Heart left ventricle (tissue), 16 donors: ENCODE data around the gene SKA1. TPM values are rescaled to one million over a fixed set of nuclear protein-coding genes. Genes with fewer than 3 reads are reported as not detected.

ENCODE experiments used
- ATAC-seq, 4 donors: fragments of 200-7000 bp; cut with Tn5 transposase; one replicate each; pipeline ENCODE4 v1.9.1; 2020 to 2022; ENCODE audit warnings: moderate library complexity in 4 of 4, mild to moderate bottlenecking in 3 of 4, moderate number of reproducible peaks in 1 of 4
- DNase-seq, 5 donors: peaks; one replicate each; pipeline ENCODE4 v3.0.0-alpha.2; 2020
- H3K27ac ChIP-seq, 12 donors: fragments of 200-600 bp; sonication (generic) in 4 of 12; one replicate each; pipeline versions ENCODE4 v1.5.0 to v1.8.0; 2016 to 2022; ENCODE audit warnings: mild to moderate bottlenecking in 2 of 12
- H3K27me3 ChIP-seq, 9 donors: fragments of 200-600 bp; sonication (generic) in 2 of 9; one replicate each; pipeline versions ENCODE4 v1.5.1 to v1.8.0; 2016 to 2022; ENCODE audit warnings: mild to moderate bottlenecking in 3 of 9
- H3K36me3 ChIP-seq, 9 donors: fragments of 200-600 bp; sonication (generic) in 2 of 9; one replicate each; pipeline versions ENCODE4 v1.5.0 to v1.8.0; 2018 to 2022; ENCODE audit warnings: mild to moderate bottlenecking in 2 of 9
- H3K4me1 ChIP-seq, 12 donors: fragments of 200-600 bp; sonication (generic) in 4 of 12; one replicate each; pipeline versions ENCODE4 v1.5.0 to v1.8.0; 2016 to 2022; ENCODE audit warnings: mild to moderate bottlenecking in 3 of 12
- H3K4me3 ChIP-seq, 12 donors: fragments of 200-600 bp; sonication (generic) in 4 of 12; one replicate each; pipeline versions ENCODE4 v1.5.0 to v1.8.0; 2017 to 2022; ENCODE audit warnings: mild to moderate bottlenecking in 9 of 12, moderate library complexity in 4 of 12
- H3K9me3 ChIP-seq, 12 donors: fragments of 200-600 bp; sonication (generic) in 4 of 12; one replicate each; pipeline versions ENCODE4 v1.5.0 to v1.8.0; 2016 to 2022; ENCODE audit warnings: mild to moderate bottlenecking in 1 of 12
- CTCF ChIP-seq, 12 donors: fragments of 200-600 bp; sonication (generic) in 4 of 12; IDR thresholded peaks; one replicate each; pipeline versions ENCODE4 v1.5.0 to v1.8.0; 2018 to 2022; ENCODE audit warnings: antibody characterized with exemption in 12 of 12, mild to moderate bottlenecking in 5 of 12
- POLR2A ChIP-seq, 2 donors: fragments of 450-650 bp; IDR thresholded peaks; one replicate each; pipeline ENCODE4 v1.6.1; 2017; ENCODE audit warnings: antibody characterized with exemption in 2 of 2, mild to moderate bottlenecking in 2 of 2, moderate library complexity in 2 of 2
- WGBS, 4 donors: extraction: QIAGEN DNeasy Blood & Tissue Kit in 2 of 4; methylation state at CpG; one replicate each; pipeline versions ENCODE4 v1.1.5 to v1.1.7; 2013 to 2018; 5-methylcytosine and 5-hydroxymethylcytosine counted together
- intact Hi-C, 10 donors: fragments of 100-400 bp; cut with DNase I; formaldehyde crosslinking; loops; one replicate each; pipeline versions ENCODE4 v1.11.1 to v1.14.2; 2022
- polyA plus RNA-seq, 2 donors: library from polyadenylated mRNA; stranded (reverse); fragments of 200-250 nt; gene quantifications; one replicate each; pipeline ENCODE4 v1.2.3, GENCODE V29; 2013
- total RNA-seq, 9 donors: library from RNA; depleted of rRNA in 2 of 9; stranded (reverse); fragments of >200 nt in 2 of 9; fragmentation: NEBNext Ultra II Directional in 3 of 9; extraction: Animal tissue kit (Norgen Biotek cat#: 25700) in 3 of 9; gene quantifications; one replicate each; pipeline versions ENCODE4 v1.1.0 to v1.2.4, GENCODE V29; 2016 to 2023
- donor health status: ischemic (EF 13 %, LVEDD 7.1; RV severe dilation, severe dysfunction).
- donor health status: healthy with polysubstance abuse.
- donor health status: DM: no; HTN: yes; CAD: no.
- donor health status: DM: no; HTN: no; CAD: no.
- donor health status: ischemic (EF 25% LVEDD 6.9; RV normal size, moderate dysfunction).
- donor health status: ischemic (EF 25% LVEDD 5.7; RV mildly dilated, moderate dysfunction).
- donor health status: healthy.
- donor health status: DM: yes; HTN: yes; CAD: no.
- donor health status: ischemic (EF 35%, LVEDD 5.7; RV mildly dilated, moderate dysfunction).
- donor health status: nonischemic (EF 11% LVEDD 7.7; RV severe dilation, severe dysfunction).
- donor health status: DM: yes; HTN: yes; CAD: no.
- donor health status: PGD.
- donor health status: ischemic (EF 29% LVEDD 5.4; RV normal size, mild dysfunction).
- donor health status: nonischemic (EF 23%, LVEDD 6.1; RV moderate dilation, normal function).

The SKA1 gene
- total and polyA plus RNA-seq, 11 donors = 0.11 to 4.4 (median 0.34) TPM; not detected in 3

DNA sequence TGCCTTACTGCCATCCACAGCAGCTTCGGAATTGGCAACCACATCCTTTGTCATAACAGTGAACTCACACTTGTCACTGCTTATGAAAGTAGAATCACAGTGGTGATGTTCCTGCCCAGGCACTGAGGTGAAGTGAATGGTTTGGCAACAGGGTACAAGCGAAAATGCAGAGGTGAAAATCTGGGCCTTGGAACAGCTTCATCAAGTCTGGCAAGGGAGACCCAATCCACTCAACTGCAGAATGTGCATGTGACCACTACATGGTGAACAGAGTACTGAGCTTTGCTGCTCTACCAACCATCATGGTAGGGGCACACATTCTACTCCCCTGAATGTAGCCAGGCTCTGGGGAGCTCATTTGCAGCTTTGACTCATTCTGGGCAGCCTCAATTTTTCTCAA, 15.0 kb upstream of the SKA1 start:
- ATAC-seq = peak in 1 of 4 donors; percentile 39

GRCh38 chr18:50360611-50361010, 14.2 kb upstream of the SKA1 start:
- no peak for TF ChIP-seq POLR2A (IDR thresholded peaks at IDR 0.05)
- TF ChIP-seq CTCF (IDR thresholded peaks at IDR 0.05) = no peak
- WGBS, 4 donors = 9 to 14% (median 9%) methylated on average over 2 of the region's 2 CpGs
- Histone ChIP-seq H3K4me1 (peaks cover 0 to 8% (median 0%) of the 10 kb centered on the region in 12 donors), H3K36me3 (no peaks in the 10 kb centered on the region), H3K27me3 (peaks cover 0 to 6% (median 0%) of the 10 kb centered on the region in 9 donors), H3K27ac (no peak overlapping the region), H3K4me3 (no peak overlapping the region), H3K9me3 (no peaks in the 10 kb centered on the region)
- ATAC-seq = no peak
- intact Hi-C loops = loop anchor here in 1 of 10 donors (5.0 kb wide), 1 partner anchor 58 kb away; no protein-coding TSS in a partner anchor
- no peak for DNase-seq

More for the DNA sequence above, 15.0 kb upstream of the SKA1 start:
- Histone ChIP-seq H3K9me3 (no peaks in the 10 kb centered on the region), H3K36me3 (no peaks in the 10 kb centered on the region), H3K27me3 (peaks cover 0 to 6% (median 0%) of the 10 kb centered on the region in 9 donors), H3K4me3 (no peak overlapping the region), H3K27ac (no peak overlapping the region), H3K4me1 (peaks cover 0 to 8% (median 0%) of the 10 kb centered on the region in 12 donors)
- intact Hi-C loops = loop anchor here in 9 of 10 donors (5.0 to 10.0 kb wide), 8 partner anchors 58 to 845 kb away; no protein-coding TSS in a partner anchor
- DNase-seq = peak in 1 of 5 donors; percentile 20
- 39 to 77% (median 60%) methylated on average over 2 of the region's 2 CpGs for WGBS, 4 donors
- TF ChIP-seq CTCF (IDR thresholded peaks at IDR 0.05) (no peak), POLR2A (IDR thresholded peaks at IDR 0.05) (no peak)

DNA sequence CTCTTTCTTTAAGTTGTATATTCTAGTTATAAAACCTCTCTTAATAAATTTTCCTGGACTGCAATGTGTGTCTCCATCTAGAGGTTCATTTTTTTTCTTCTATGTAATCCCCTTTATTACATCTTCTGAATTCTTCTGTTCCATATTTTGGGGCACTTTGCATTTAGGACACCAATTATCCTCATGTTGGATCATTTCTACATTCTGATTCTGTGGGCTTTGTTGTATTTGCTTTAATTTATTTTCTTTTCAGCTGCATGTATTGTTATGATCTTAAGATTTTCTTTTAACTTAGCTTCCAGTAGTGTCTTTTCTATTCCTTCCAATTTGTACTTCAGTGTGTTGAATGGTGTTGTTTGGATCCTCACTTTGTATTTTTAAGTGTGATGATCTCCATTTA, 5.2 kb upstream of the SKA1 start:
- intact Hi-C loops = loop anchor here in 5 of 10 donors (5.0 to 10.0 kb wide), 4 partner anchors 75 to 87 kb away; partner anchors contain the start of genes CXXC1 (in 3 of the 5) and MBD1 (in 2 of the 5)

GRCh38 chr18:50372743-50373142, 2.1 kb upstream of the SKA1 start:
- 85 to 90% (median 88%) methylated on average over 5 of the region's 5 CpGs for WGBS, 4 donors
- Histone ChIP-seq H3K36me3 (no peaks in the 10 kb centered on the region), H3K4me3 (no peak overlapping the region), H3K27me3 (no peaks in the 10 kb centered on the region), H3K27ac (no peak overlapping the region), H3K9me3 (peaks cover 0 to 21% (median 10%) of the 10 kb centered on the region in 12 donors), H3K4me1 (peaks cover 0 to 13% (median 8%) of the 10 kb centered on the region in 12 donors)
- ATAC-seq (no peak), DNase-seq (no peak)
- intact Hi-C loops = loop anchor here in 5 of 10 donors (5.0 to 10.0 kb wide), 4 partner anchors 78 to 90 kb away; partner anchors contain the start of genes CXXC1 (in 3 of the 5) and MBD1 (in 2 of the 5)
- no peak for TF ChIP-seq POLR2A (IDR thresholded peaks at IDR 0.05)
- no peak for TF ChIP-seq CTCF (IDR thresholded peaks at IDR 0.05)

More for the DNA sequence above, 5.2 kb upstream of the SKA1 start:
- Histone ChIP-seq H3K4me1 (peaks cover 0 to 5% (median 0%) of the 10 kb centered on the region in 12 donors), H3K27me3 (no peaks in the 10 kb centered on the region), H3K4me3 (no peak overlapping the region), H3K27ac (no peak overlapping the region), H3K9me3 (peaks cover 0 to 21% (median 10%) of the 10 kb centered on the region in 12 donors), H3K36me3 (no peaks in the 10 kb centered on the region)
- ATAC-seq (no peak), DNase-seq (no peak)
- no peak for TF ChIP-seq POLR2A (IDR thresholded peaks at IDR 0.05)
- no peak for TF ChIP-seq CTCF (IDR thresholded peaks at IDR 0.05)
